ENCODE measurements around the gene CMTM8.

DNA sequence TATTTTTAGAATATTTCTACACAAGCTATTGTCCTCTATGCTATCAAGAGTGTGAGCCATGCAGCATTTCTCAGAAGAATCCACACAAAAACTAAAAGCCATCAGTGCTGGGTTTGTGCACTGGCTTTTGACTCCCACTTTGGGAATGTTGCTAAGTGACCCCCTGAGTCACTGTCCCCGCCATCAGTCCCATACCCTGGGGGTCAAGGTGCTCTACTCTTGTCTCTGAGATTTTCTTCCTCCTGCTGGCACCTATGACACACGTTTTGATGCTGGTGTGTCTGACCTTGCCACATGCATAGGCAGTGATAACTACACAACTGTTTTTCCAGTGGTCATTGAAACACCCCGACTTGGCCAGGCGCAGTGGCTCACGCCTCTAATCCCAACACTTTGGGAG lies 173.0 kb downstream of the CMTM8 start:
- TF ChIP-seq POLR2A (IDR thresholded peaks at IDR 0.05; ENCODE audit: low read length) (no peak), GATA1 (IDR thresholded peaks at IDR 0.05; ENCODE audit: low read depth, low read length) (no peak)
